ENCODE results near the gene PXYLP1. TPM values are rescaled to one million over a fixed set of nuclear protein-coding genes. Genes with fewer than 3 reads are reported as not detected.

The PXYLP1 gene
- polyA plus RNA-seq, 1 donor from 2014 or later, result 109 TPM

DNA sequence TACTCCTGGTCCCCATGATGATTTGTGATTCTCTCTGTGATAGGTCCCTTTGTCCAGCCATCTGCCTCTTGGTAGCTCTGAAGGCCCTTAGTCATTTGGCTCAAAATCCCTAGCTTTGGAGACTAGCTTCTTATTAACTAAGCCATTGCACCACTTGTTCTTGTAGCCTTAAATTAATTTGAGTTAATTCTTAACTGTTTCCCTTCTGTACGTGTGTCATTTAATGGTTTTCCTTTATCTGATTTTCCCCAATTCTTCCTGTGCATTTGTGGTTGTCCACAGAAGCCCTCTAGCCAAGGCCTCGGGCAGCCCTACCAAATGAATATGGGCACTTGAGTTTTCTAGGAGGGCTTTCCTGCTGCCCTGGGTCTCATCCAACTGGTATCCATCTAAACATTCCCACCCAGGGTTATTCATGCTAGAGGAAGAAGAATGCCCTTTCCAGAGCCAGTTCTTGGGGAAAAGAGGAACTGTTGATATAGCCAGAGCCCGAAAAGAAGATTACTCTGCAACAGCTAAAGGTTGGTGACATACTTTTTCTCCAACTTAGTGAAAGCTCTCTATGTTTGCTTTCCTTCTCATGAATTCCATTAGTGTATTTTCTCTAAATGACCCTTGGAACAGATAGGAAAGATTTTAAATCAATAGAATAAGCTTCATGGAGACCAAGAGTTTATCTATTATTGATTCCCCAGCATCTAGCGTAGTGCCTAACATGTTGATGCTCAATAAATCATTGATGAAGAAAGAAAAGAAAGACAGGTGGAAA lies 92.5 kb downstream of the PXYLP1 start:
- TF ChIP-seq, protein P1, sequence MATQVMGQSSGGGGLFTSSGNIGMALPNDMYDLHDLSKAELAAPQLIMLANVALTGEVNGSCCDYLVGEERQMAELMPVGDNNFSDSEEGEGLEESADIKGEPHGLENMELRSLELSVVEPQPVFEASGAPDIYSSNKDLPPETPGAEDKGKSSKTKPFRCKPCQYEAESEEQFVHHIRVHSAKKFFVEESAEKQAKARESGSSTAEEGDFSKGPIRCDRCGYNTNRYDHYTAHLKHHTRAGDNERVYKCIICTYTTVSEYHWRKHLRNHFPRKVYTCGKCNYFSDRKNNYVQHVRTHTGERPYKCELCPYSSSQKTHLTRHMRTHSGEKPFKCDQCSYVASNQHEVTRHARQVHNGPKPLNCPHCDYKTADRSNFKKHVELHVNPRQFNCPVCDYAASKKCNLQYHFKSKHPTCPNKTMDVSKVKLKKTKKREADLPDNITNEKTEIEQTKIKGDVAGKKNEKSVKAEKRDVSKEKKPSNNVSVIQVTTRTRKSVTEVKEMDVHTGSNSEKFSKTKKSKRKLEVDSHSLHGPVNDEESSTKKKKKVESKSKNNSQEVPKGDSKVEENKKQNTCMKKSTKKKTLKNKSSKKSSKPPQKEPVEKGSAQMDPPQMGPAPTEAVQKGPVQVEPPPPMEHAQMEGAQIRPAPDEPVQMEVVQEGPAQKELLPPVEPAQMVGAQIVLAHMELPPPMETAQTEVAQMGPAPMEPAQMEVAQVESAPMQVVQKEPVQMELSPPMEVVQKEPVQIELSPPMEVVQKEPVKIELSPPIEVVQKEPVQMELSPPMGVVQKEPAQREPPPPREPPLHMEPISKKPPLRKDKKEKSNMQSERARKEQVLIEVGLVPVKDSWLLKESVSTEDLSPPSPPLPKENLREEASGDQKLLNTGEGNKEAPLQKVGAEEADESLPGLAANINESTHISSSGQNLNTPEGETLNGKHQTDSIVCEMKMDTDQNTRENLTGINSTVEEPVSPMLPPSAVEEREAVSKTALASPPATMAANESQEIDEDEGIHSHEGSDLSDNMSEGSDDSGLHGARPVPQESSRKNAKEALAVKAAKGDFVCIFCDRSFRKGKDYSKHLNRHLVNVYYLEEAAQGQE (IDR thresholded peaks at IDR 0.05; ENCODE audit: borderline replicate concordance), result no peak
- TF ChIP-seq SMC3 (conservative IDR thresholded peaks at IDR 0.05; ENCODE audit: poor library complexity), result no peak
- no peak for TF ChIP-seq MXI1 (conservative IDR thresholded peaks at IDR 0.05; ENCODE audit: poor library complexity, severe bottlenecking)
- TF ChIP-seq, protein P2, sequence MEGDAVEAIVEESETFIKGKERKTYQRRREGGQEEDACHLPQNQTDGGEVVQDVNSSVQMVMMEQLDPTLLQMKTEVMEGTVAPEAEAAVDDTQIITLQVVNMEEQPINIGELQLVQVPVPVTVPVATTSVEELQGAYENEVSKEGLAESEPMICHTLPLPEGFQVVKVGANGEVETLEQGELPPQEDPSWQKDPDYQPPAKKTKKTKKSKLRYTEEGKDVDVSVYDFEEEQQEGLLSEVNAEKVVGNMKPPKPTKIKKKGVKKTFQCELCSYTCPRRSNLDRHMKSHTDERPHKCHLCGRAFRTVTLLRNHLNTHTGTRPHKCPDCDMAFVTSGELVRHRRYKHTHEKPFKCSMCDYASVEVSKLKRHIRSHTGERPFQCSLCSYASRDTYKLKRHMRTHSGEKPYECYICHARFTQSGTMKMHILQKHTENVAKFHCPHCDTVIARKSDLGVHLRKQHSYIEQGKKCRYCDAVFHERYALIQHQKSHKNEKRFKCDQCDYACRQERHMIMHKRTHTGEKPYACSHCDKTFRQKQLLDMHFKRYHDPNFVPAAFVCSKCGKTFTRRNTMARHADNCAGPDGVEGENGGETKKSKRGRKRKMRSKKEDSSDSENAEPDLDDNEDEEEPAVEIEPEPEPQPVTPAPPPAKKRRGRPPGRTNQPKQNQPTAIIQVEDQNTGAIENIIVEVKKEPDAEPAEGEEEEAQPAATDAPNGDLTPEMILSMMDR (IDR thresholded peaks at IDR 0.05; ENCODE audit: poor library complexity, severe bottlenecking), result no peak
- TF ChIP-seq POLR2AphosphoS5 (IDR thresholded peaks at IDR 0.05), result no peak
- no peak for TF ChIP-seq TAF1 (IDR thresholded peaks at IDR 0.05; ENCODE audit: low read depth)
- no peak for TF ChIP-seq EP300 (conservative IDR thresholded peaks at IDR 0.05; ENCODE audit: poor library complexity, severe bottlenecking)
- TF ChIP-seq RAD21 (conservative IDR thresholded peaks at IDR 0.05), result no peak
- TF ChIP-seq EZH2 (IDR thresholded peaks at IDR 0.05; ENCODE audit: borderline replicate concordance, insufficient read depth, low read length, poor library complexity, severe bottlenecking), result no peak
- Histone ChIP-seq H3K36me3 (ENCODE audit: insufficient read depth, low read length) (no peaks in the 10 kb centered on the region), H3K4me2 (ENCODE audit: low read length) (no peak overlapping the region), H4K20me1 (ENCODE audit: insufficient read depth) (no peaks in the 10 kb centered on the region), H3K27me3 (ENCODE audit: insufficient read depth, low read depth, low read length) (no peaks in the 10 kb centered on the region), H3K9ac (ENCODE audit: low read length) (no peak overlapping the region), H3K9me2 (ENCODE audit: insufficient read depth, low read length) (no peaks in the 10 kb centered on the region), H3K79me2 (replicated peaks; ENCODE audit: insufficient read depth, low read length) (no peaks in the 10 kb centered on the region), H3K9me3 (ENCODE audit: low read length) (no peaks in the 10 kb centered on the region), H3F3A (ENCODE audit: insufficient read depth, low read length, poor library complexity, severe bottlenecking) (no peaks in the 10 kb centered on the region), H3K4me3 (ENCODE audit: low read length) (no peak overlapping the region), H3K27ac (ENCODE audit: low read length) (no peak overlapping the region), H2AFZ (ENCODE audit: low read depth, low read length) (no peak overlapping the region)

DNA sequence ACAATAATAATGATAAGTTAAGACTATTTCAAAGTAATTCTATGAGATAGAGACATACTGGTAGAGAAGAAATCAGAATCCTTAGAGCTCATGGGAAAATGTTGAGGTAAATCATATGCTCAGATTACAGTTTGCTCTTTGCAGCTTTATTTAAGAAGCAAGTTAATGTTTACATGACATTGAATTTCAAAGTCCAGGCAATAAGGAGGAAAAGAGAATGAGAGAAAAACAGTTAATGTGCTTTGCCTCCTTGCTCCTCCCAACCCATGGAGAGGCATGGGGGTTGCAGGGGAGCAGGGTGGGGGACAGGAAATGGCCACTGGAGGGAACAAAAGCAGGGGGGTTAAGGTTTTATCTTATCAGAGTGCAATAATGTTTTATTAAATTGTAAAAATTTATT lies 94.5 kb downstream of the PXYLP1 start:
- no peaks in the 10 kb centered on the region for H4K20me1 ChIP-seq (ENCODE audit: insufficient read depth)
- no peak overlapping the region for H3K4me3 ChIP-seq (ENCODE audit: low read length)
- H3K36me3 ChIP-seq (ENCODE audit: insufficient read depth, low read length), result no peaks in the 10 kb centered on the region
- no peaks in the 10 kb centered on the region for H3K27me3 ChIP-seq (ENCODE audit: insufficient read depth, low read depth, low read length)
- no peak overlapping the region for H3K27ac ChIP-seq (ENCODE audit: low read length)
- H3K9ac ChIP-seq (ENCODE audit: low read length), result no peak overlapping the region
- no peaks in the 10 kb centered on the region for H3F3A ChIP-seq (ENCODE audit: insufficient read depth, low read length, poor library complexity, severe bottlenecking)
- no peaks in the 10 kb centered on the region for H3K9me2 ChIP-seq (ENCODE audit: insufficient read depth, low read length)
- H3K9me3 ChIP-seq (ENCODE audit: low read length), result no peaks in the 10 kb centered on the region
- no peaks in the 10 kb centered on the region for H3K79me2 ChIP-seq (replicated peaks; ENCODE audit: insufficient read depth, low read length)
- TF ChIP-seq POLR2AphosphoS5 (IDR thresholded peaks at IDR 0.05) (no peak), EZH2 (IDR thresholded peaks at IDR 0.05; ENCODE audit: borderline replicate concordance, insufficient read depth, low read length, poor library complexity, severe bottlenecking) (no peak), RAD21 (conservative IDR thresholded peaks at IDR 0.05) (no peak), EP300 (conservative IDR thresholded peaks at IDR 0.05; ENCODE audit: poor library complexity, severe bottlenecking) (no peak), SMC3 (conservative IDR thresholded peaks at IDR 0.05; ENCODE audit: poor library complexity) (no peak), MXI1 (conservative IDR thresholded peaks at IDR 0.05; ENCODE audit: poor library complexity, severe bottlenecking) (no peak), TAF1 (IDR thresholded peaks at IDR 0.05; ENCODE audit: low read depth) (no peak)
- TF ChIP-seq, protein P2 (IDR thresholded peaks at IDR 0.05; ENCODE audit: poor library complexity, severe bottlenecking), result no peak
- TF ChIP-seq, protein P1 (IDR thresholded peaks at IDR 0.05; ENCODE audit: borderline replicate concordance), result no peak
- H3K4me2 ChIP-seq (ENCODE audit: low read length), result no peak overlapping the region
- no peak overlapping the region for H2AFZ ChIP-seq (ENCODE audit: low read depth, low read length)

Measured in neural cell (in vitro differentiated cells).